PC-3 (cell line): ENCODE results near the gene HBB. TPM values are rescaled to one million over a fixed set of nuclear protein-coding genes. Genes with fewer than 3 reads are reported as not detected.

Experiments used
- ATAC-seq: fragments of 200-7000 bp; cut with Tn5 transposase; 2 replicates; pipeline ENCODE4 v1.9.1; 2020; ENCODE audit warnings: mild to moderate bottlenecking, moderate library complexity
- BruUV-seq: library from RNA; stranded (reverse); fragments of 400-500 nt; replicated peaks from 2 replicates; lab custom pipeline; 2021; lab: Mats Ljungman, UMichigan
- CTCF ChIA-PET: fragments of 300-600 bp; sonication (Branson Sonifier 250); formaldehyde crosslinking; loops from one replicate; lab custom pipeline; 2022; ENCODE audit warnings: antibody characterized with exemption; lab: Charles Lee
- POLR2A ChIA-PET: fragments of 300-600 bp; sonication (Branson Sonifier 250); formaldehyde crosslinking; loops from one replicate; lab custom pipeline; 2022; ENCODE audit warnings: antibody characterized with exemption; ENCODE audit not compliant: unreplicated experiment; lab: Charles Lee
- DNase-seq: peaks from one replicate; pipeline ENCODE4 v3.0.0-alpha.2; 2015
- H2AFZ ChIP-seq: fragments of 300-600 bp; sonication (generic); 2 replicates; pipeline ENCODE4 v1.6.0; 2016; ENCODE audit warnings: antibody characterized with exemption, low read length
- H3F3A ChIP-seq: fragments of 300-600 bp; sonication (generic); one replicate; pipeline ENCODE4 v1.6.0; 2017; ENCODE audit warnings: antibody characterized with exemption, low read length, control low read depth, mild to moderate bottlenecking; ENCODE audit not compliant: unreplicated experiment
- H3K27ac ChIP-seq: fragments of 300-600 bp; sonication (generic); 2 replicates; pipeline ENCODE4 v1.5.1; 2016; ENCODE audit warnings: mild to moderate bottlenecking, low read length
- H3K27me3 ChIP-seq: fragments of 300-600 bp; sonication (generic); 2 replicates; pipeline ENCODE4 v1.6.1; 2016; ENCODE audit warnings: low read length, mixed read lengths
- H3K36me3 ChIP-seq: fragments of 300-600 bp; sonication (generic); 2 replicates; pipeline ENCODE4 v1.6.1; 2016; ENCODE audit warnings: low read depth, mixed run types, low read length, mixed read lengths
- H3K4me1 ChIP-seq: fragments of 300-600 bp; sonication (generic); 2 replicates; pipeline ENCODE4 v1.5.1; 2016; ENCODE audit warnings: low read length; ENCODE audit not compliant: insufficient read depth
- H3K4me2 ChIP-seq: fragments of 300-600 bp; sonication (generic); 2 replicates; pipeline ENCODE4 v1.6.0; 2016; ENCODE audit warnings: low read length
- H3K4me3 ChIP-seq: fragments of 300-600 bp; sonication (generic); 2 replicates; pipeline ENCODE4 v1.5.1; 2016; ENCODE audit warnings: mild to moderate bottlenecking, low read length, mixed read lengths
- H3K79me2 ChIP-seq: fragments of 300-600 bp; sonication (generic); 2 replicates; pipeline ENCODE4 v1.6.1; 2017; ENCODE audit warnings: low read length, mixed read lengths
- H3K9ac ChIP-seq: fragments of 300-600 bp; sonication (generic); 2 replicates; pipeline ENCODE4 v1.6.0; 2016; ENCODE audit warnings: mild to moderate bottlenecking, low read length
- H3K9me2 ChIP-seq: fragments of 300-600 bp; sonication (generic); replicated peaks from 2 replicates; pipeline ENCODE4 v1.6.1; 2016; ENCODE audit warnings: mixed run types, low read length, mixed read lengths
- H3K9me3 ChIP-seq: fragments of 300-600 bp; sonication (generic); 2 replicates; pipeline ENCODE4 v1.6.1; 2016; ENCODE audit warnings: low read length, mixed read lengths
- H4K20me1 ChIP-seq: fragments of 300-600 bp; sonication (generic); 2 replicates; pipeline ENCODE4 v1.6.1; 2016; ENCODE audit warnings: low read length, mixed read lengths
- EZH2 ChIP-seq: fragments of 300-600 bp; sonication (generic); IDR thresholded peaks from one replicate; pipeline ENCODE4 v1.6.1; 2017; ENCODE audit warnings: antibody characterized with exemption, mild to moderate bottlenecking, low read length; ENCODE audit not compliant: unreplicated experiment
- EZH2phosphoT487 ChIP-seq: fragments of 300-600 bp; sonication (generic); IDR thresholded peaks from 2 replicates; pipeline ENCODE4 v1.6.1; 2018; ENCODE audit warnings: mild to moderate bottlenecking, antibody characterized with exemption, low read length, borderline replicate concordance
- intact Hi-C: fragments of 100-400 bp; cut with micrococcal nuclease; formaldehyde crosslinking; loops from 2 replicates; pipeline ENCODE4 v1.9.0; 2023
- total RNA-seq: library from RNA; depleted of rRNA; stranded (reverse); fragments of >200 nt; gene quantifications from 2 replicates; pipeline ENCODE4 v1.2.3, GENCODE V29; 2014
- TF ChIP-seq, protein P1 (sequence below): fragments of 300-600 bp; sonication (generic); conservative IDR thresholded peaks from 2 replicates; pipeline ENCODE4 v1.5.1; 2017; ENCODE audit warnings: antibody characterized with exemption, low read depth, mild to moderate bottlenecking, low read length

The HBB gene
- total RNA-seq, 1 experiment from 2014 or later, result not detected

DNA sequence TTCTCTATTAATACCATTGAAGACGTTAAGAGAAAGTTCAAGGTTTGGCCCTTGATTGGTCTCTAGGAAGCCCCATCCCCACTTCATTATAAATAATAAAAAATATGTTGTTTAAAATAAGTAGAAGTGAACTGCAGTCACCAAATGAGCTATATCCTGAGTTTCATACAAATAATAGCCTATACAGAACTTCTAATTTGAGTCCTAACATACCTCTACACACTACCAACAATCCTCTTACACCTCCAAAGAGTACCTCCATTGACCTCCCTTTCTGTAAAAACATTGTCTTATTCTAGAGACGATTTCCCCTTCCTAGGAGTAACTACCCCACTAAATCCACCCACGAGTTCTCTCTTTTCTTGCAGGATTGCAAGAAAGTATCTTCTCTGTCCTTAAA, 14.6 kb upstream of the HBB start:
- Histone ChIP-seq H3K79me2 (no peaks in the 10 kb centered on the region), H3K27me3 (0 out of 2 replicates have a peak, but pooled peaks cover 17% of the 10 kb centered on the region), H3K36me3 (no peaks in the 10 kb centered on the region), H3K4me3 (no peak overlapping the region), H3K9me3 (no peaks in the 10 kb centered on the region), H3K4me2 (no peak overlapping the region), H2AFZ (no peak overlapping the region), H4K20me1 (no peaks in the 10 kb centered on the region), H3F3A (no peaks in the 10 kb centered on the region), H3K4me1 (no peaks in the 10 kb centered on the region), H3K9me2 (no peaks in the 10 kb centered on the region), H3K9ac (no peak overlapping the region), H3K27ac (no peak overlapping the region)
- no TSS peak for BruUV-seq
- no peak for ATAC-seq
- ChIA-PET CTCF (no interaction called here), POLR2A (no interaction called here)
- DNase-seq, result no peak
- no peak for TF ChIP-seq EZH2phosphoT487
- no peak for TF ChIP-seq EZH2
- TF ChIP-seq, protein P1, sequence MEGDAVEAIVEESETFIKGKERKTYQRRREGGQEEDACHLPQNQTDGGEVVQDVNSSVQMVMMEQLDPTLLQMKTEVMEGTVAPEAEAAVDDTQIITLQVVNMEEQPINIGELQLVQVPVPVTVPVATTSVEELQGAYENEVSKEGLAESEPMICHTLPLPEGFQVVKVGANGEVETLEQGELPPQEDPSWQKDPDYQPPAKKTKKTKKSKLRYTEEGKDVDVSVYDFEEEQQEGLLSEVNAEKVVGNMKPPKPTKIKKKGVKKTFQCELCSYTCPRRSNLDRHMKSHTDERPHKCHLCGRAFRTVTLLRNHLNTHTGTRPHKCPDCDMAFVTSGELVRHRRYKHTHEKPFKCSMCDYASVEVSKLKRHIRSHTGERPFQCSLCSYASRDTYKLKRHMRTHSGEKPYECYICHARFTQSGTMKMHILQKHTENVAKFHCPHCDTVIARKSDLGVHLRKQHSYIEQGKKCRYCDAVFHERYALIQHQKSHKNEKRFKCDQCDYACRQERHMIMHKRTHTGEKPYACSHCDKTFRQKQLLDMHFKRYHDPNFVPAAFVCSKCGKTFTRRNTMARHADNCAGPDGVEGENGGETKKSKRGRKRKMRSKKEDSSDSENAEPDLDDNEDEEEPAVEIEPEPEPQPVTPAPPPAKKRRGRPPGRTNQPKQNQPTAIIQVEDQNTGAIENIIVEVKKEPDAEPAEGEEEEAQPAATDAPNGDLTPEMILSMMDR, result no peak
- intact Hi-C loops, result no loop called here

DNA sequence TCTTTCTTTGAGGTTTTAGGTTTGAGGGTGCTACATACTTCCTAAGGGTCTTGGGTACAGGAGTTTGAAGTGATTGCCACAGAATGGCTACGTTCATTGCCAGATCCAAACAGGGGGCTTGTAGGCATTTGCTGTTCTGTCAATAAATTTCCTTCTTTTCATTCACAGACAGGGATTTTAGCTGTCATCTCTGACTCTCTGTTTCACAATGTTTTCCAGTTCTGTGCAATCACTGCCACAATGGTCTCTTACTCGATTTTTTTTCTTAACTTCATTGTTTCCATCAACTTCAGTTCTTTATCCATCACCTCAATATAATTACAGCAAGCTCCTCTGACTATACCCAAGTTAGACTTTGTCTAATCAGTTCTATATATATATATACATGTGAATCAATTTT, 13.6 kb upstream of the HBB start:
- Histone ChIP-seq H3K4me3 (no peak overlapping the region), H3F3A (no peaks in the 10 kb centered on the region), H3K9ac (no peak overlapping the region), H3K9me2 (no peaks in the 10 kb centered on the region), H3K27ac (no peak overlapping the region), H3K79me2 (no peaks in the 10 kb centered on the region), H3K27me3 (0 out of 2 replicates have a peak, but pooled peaks cover 11% of the 10 kb centered on the region), H2AFZ (no peak overlapping the region), H4K20me1 (no peaks in the 10 kb centered on the region), H3K4me2 (no peak overlapping the region), H3K36me3 (no peaks in the 10 kb centered on the region), H3K4me1 (no peaks in the 10 kb centered on the region), H3K9me3 (no peaks in the 10 kb centered on the region)
- ChIA-PET POLR2A (no interaction called here), CTCF (no interaction called here)
- no TSS peak for BruUV-seq
- ATAC-seq (no peak), DNase-seq (no peak)
- no peak for TF ChIP-seq EZH2
- TF ChIP-seq, protein P1, result no peak
- intact Hi-C loops, result no loop called here

DNA sequence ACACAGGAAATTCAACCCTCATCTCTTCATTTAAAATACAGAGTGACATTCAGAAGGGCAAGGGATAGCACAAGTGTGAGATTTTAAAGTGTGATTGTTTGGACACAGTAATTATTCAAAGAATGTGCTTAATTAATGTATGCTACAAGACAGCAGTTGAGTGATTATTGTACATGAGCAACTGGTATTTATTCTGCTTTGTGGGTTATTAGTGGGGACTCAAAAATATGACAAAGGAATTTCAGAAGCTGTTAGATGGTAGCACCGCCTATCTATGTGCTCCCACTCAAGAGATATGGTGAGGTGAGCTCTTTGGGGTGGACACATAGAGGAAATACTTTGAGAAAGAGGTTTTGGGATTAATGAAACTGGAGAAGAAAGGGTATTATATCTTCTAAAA, 13.2 kb upstream of the HBB start:
- H3K27me3 ChIP-seq, result 0 out of 2 replicates have a peak, but pooled peaks cover 7% of the 10 kb centered on the region
- no peak overlapping the region for H3K4me3 ChIP-seq
- DNase-seq (no peak), ATAC-seq (no peak)
- intact Hi-C loops, result no loop called here
- H3K4me2 ChIP-seq, result no peak overlapping the region
- TF ChIP-seq EZH2, result no peak
- no peak overlapping the region for H3K27ac ChIP-seq
- ChIA-PET CTCF (no interaction called here), POLR2A (no interaction called here)
- no peak overlapping the region for H2AFZ ChIP-seq
- no peaks in the 10 kb centered on the region for H3F3A ChIP-seq
- no peaks in the 10 kb centered on the region for H3K9me2 ChIP-seq
- H3K36me3 ChIP-seq, result no peaks in the 10 kb centered on the region
- no peaks in the 10 kb centered on the region for H3K9me3 ChIP-seq
- no peak overlapping the region for H3K9ac ChIP-seq
- H4K20me1 ChIP-seq, result no peaks in the 10 kb centered on the region
- no peaks in the 10 kb centered on the region for H3K4me1 ChIP-seq
- no TSS peak for BruUV-seq
- no peaks in the 10 kb centered on the region for H3K79me2 ChIP-seq
